Suppressor macrophage (primary cell): ENCODE measurements around the gene HACD4.

Experiments
- DNase-seq, 4 experiments: peaks; one replicate each; pipeline ENCODE4 v3.0.0-alpha.2; 2020 to 2022

The HACD4 gene

DNA sequence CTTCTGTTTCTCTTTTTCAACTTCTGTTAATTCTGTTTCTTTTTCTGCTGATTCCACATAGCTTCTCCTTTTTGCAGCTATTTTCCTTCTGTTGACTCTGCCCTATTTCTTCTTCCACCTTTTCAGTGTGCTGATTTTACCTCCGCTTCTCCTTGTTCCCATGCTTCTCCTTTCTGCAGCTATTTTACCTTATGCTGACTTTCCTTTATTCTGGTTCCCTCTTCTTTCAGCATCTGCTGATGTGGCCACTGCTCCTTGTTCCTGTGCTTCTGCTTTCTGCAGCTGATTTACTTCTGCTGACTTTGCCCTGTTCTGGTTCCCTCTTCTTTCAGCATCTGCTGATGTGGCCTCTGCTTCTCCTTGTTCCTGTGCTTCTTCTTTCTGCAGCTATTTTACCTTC lies 58.8 kb downstream of the HACD4 start:
- DNase-seq = no peak

GRCh38 chr9:20962536-20963225 lies 68.8 kb downstream of the HACD4 start:
- DNase-seq = no peak

DNA sequence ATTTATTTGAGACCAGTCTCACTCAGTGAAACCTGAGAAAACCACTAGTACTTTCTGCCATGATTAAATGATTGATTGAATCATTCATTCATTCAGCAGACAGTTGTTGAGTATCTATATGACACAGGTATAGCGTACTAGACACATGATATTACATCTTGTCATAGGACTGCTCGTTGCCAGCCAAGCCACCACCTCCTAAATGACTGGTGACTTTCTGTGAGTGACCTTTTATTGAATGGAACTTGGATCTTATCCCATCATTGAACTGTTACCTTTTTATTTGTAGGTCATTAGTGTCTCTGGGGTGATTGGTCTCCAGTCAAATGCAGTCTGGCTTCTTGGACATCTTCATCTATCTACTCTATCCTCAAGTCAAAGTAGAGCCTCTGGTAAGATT lies 80.7 kb downstream of the HACD4 start:
- DNase-seq = no peak
